ENCODE measurements around the gene BICC1. TPM values are rescaled to one million over a fixed set of nuclear protein-coding genes. Genes with fewer than 3 reads are reported as not detected.
A peak's percentile ranks its signal among the peaks of the same experiment; 100 is the strongest.

The BICC1 gene
- total and polyA plus RNA-seq, 2 of the 8 experiments (the other 6 are each of a cell fraction or from before 2014, with no cell fraction given) = 0.20 to 0.73 TPM

DNA sequence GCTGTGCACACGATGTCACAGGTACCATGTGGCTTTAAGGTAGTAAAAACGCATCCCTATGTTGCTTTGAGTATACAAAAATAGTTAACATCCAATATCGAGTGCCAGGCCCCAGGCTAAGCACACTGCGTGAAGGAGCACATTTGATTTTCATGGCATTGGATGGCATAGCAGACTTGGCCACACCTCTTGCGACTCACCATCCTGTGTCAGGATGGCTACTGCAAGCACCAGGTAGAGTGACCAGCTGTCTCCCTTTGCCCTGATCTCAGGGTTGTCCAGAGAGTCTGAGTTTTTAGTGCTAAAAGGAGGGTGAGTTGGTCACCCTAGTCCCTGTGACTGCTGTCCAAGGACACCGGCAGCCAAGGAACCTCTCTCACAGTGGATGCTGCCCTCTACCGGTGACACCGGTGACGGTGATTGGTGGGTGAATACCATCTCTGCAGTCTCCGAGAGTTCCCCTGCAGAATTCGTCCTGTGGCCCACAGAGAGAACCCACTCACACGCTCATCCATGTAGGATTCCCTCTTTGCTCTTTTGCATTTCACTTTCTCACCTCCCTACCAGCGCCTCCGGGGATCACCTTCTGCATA, 76.1 kb downstream of the BICC1 start:
- Histone ChIP-seq H3K56ac (replicated peaks; ENCODE audit: insufficient read length, low read depth, low read length) (no peak overlapping the region), H3K79me1 (ENCODE audit: low read depth, low read length) (no peaks in the 10 kb centered on the region), H3K4me1 (replicated peaks in 1 of 4; ENCODE audit: control insufficient read depth in 3 of 4, insufficient read depth in 4 of 4, low read length in 3 of 4) (no peaks in the 10 kb centered on the region), H3K27ac (ENCODE audit: low read depth, low read length) (no peak overlapping the region), H3K4me3 (ENCODE audit: extremely low read depth in 1 of 4, insufficient read depth in 2 of 4, low read depth in 3 of 4, low read length in 4 of 4) (no peak overlapping the region), H2AK5ac (ENCODE audit: low read depth, low read length) (no peak overlapping the region), H2BK15ac (ENCODE audit: low read length) (no peak overlapping the region), H2BK20ac (ENCODE audit: low read length) (no peak overlapping the region), H3K4ac (replicated peaks; ENCODE audit: insufficient read length, low read depth, low read length) (no peak overlapping the region), H3K18ac (ENCODE audit: extremely low read depth, low read length) (no peak overlapping the region), H3K9me3 (ENCODE audit: insufficient read depth in 2 of 2, low read depth in 1 of 2, low read length in 1 of 2) (no peaks in the 10 kb centered on the region), H3K9ac (replicated peaks in 1 of 4; ENCODE audit: extremely low read depth in 1 of 4, low read depth in 3 of 4, low read length in 3 of 4) (no peak overlapping the region), H3K14ac (ENCODE audit: insufficient read length) (no peak overlapping the region), H4K20me1 (replicated peaks in 1 of 2; ENCODE audit: control insufficient read depth in 1 of 2, insufficient read depth in 2 of 2, low read length in 2 of 2) (no peaks in the 10 kb centered on the region), H3K79me2 (ENCODE audit: control insufficient read depth in 1 of 2, insufficient read depth in 2 of 2, low read length in 2 of 2) (no peaks in the 10 kb centered on the region), H4K91ac (replicated peaks; ENCODE audit: insufficient read length, low read length) (no peak overlapping the region), H4K8ac (ENCODE audit: extremely low read depth, insufficient read depth, low read length) (no peak overlapping the region; the same call in 1 of the 2 replicates), H3K23ac (ENCODE audit: insufficient read length) (no peak overlapping the region), H3K4me2 (ENCODE audit: insufficient read depth in 1 of 2, low read depth in 2 of 2, low read length in 2 of 2) (no peak overlapping the region), H2BK120ac (replicated peaks; ENCODE audit: low read depth, low read length) (no peak overlapping the region), H2BK5ac (ENCODE audit: low read depth, low read length) (no peak overlapping the region), H4K5ac (ENCODE audit: insufficient read length, low read depth, low read length) (no peak overlapping the region), H2BK12ac (ENCODE audit: low read depth, low read length) (no peak overlapping the region), H3K27me3 (replicated peaks in 1 of 4; ENCODE audit: control insufficient read depth in 3 of 4, extremely low read depth in 1 of 4, insufficient read depth in 3 of 4, low read length in 3 of 4) (no peaks in the 10 kb centered on the region), H3K23me2 (ENCODE audit: low read depth, low read length) (no peaks in the 10 kb centered on the region), H2AFZ (ENCODE audit: low read length) (no peak overlapping the region), H3K36me3 (ENCODE audit: control insufficient read depth in 2 of 4, insufficient read depth in 4 of 4, low read length in 3 of 4) (no peaks in the 10 kb centered on the region)
- FAIRE-seq = no peak
- WGBS, 2 experiments (ENCODE audit: extremely low coverage in 1 of 2, insufficient coverage in 1 of 2, insufficient read length in 1 of 2, insufficient replicate concordance in 2 of 2, low coverage in 1 of 2, low lambda C conversion rate in 2 of 2, missing lambda C conversion rate in 1 of 2) = 86% methylated on average over 14 of the region's 14 CpGs; no CpG with 5 or more reads in 1 of the 2 experiments
- CTCF ChIA-PET (ENCODE audit: partially characterized antibody) = interaction anchor here (0.6 to 4.0 kb wide), 7 partner anchors 11 to 174 kb away, joined by 3 to 25 read pairs (median 5); no protein-coding TSS in a partner anchor
- TF ChIP-seq YY1 (IDR thresholded peaks at IDR 0.05; ENCODE audit: low read depth, low read length) (no peak), CTBP2 (IDR thresholded peaks at IDR 0.05; ENCODE audit: borderline replicate concordance, insufficient read depth, insufficient read length, low read length) (no peak), POU5F1 (IDR thresholded peaks at IDR 0.05; ENCODE audit: low read depth, low read length) (no peak), NRF1 (IDR thresholded peaks at IDR 0.05; ENCODE audit: low read depth, low read length) (no peak), GTF2F1 (IDR thresholded peaks at IDR 0.05; ENCODE audit: borderline replicate concordance, low read depth, low read length) (no peak), RAD21 (IDR thresholded peaks at IDR 0.05 in 1 of 2, conservative IDR thresholded peaks at IDR 0.05 in 1 of 2; ENCODE audit: low read depth in 2 of 2, low read length in 2 of 2) (peak; percentile 67 to 69)
- TF ChIP-seq, protein P1, sequence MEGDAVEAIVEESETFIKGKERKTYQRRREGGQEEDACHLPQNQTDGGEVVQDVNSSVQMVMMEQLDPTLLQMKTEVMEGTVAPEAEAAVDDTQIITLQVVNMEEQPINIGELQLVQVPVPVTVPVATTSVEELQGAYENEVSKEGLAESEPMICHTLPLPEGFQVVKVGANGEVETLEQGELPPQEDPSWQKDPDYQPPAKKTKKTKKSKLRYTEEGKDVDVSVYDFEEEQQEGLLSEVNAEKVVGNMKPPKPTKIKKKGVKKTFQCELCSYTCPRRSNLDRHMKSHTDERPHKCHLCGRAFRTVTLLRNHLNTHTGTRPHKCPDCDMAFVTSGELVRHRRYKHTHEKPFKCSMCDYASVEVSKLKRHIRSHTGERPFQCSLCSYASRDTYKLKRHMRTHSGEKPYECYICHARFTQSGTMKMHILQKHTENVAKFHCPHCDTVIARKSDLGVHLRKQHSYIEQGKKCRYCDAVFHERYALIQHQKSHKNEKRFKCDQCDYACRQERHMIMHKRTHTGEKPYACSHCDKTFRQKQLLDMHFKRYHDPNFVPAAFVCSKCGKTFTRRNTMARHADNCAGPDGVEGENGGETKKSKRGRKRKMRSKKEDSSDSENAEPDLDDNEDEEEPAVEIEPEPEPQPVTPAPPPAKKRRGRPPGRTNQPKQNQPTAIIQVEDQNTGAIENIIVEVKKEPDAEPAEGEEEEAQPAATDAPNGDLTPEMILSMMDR (IDR thresholded peaks at IDR 0.05; ENCODE audit: control extremely low read depth in 1 of 3, insufficient read depth in 1 of 3, low read depth in 1 of 3, low read length in 3 of 3) = peak; percentile 58 to 68 (median 66)
- POLR2A ChIA-PET (ENCODE audit: partially characterized antibody) = no interaction called here
- DNase-seq (ENCODE audit: low read depth in 1 of 2, low spot score in 2 of 2) = peak in 1 of 2 experiments; percentile 75
